AG04449 (cell line): ENCODE data around the gene PPP2R2C.

Experiments used
- CTCF ChIA-PET: fragments of 350-600 bp; formaldehyde crosslinking; extraction: SDS; loops from one replicate; lab custom pipeline; 2021; ENCODE audit warnings: antibody characterized with exemption; lab: Yijun Ruan, JAX
- POLR2A ChIA-PET: fragments of 400-600, 350-600 bp; formaldehyde crosslinking; extraction: SDS; loops from one replicate; lab custom pipeline; 2020; ENCODE audit warnings: antibody characterized with exemption, inconsistent platforms; lab: Yijun Ruan, JAX
- DNase-seq: peaks from one replicate; pipeline ENCODE4 v3.0.0-alpha.2; 2010; ENCODE audit warnings: low read depth, low spot score
- H3K4me3 ChIP-seq: 2 replicates; pipeline ENCODE4 v1.5.1; 2011; ENCODE audit warnings: low read depth, mild to moderate bottlenecking, control low read depth, low read length
- CTCF ChIP-seq: IDR thresholded peaks from one replicate; pipeline ENCODE4 v1.5.1; 2011; ENCODE audit warnings: mild to moderate bottlenecking, moderate library complexity, low read length, control low read depth, inconsistent platforms; ENCODE audit not compliant: insufficient read depth; ENCODE audit errors: missing control alignments

Gene PPP2R2C

GRCh38 chr4:6513678-6514077 lies 41.3 kb upstream of the PPP2R2C start:
- no peak for DNase-seq
- ChIA-PET POLR2A (no interaction called here), CTCF (no interaction called here)
- no peak for TF ChIP-seq CTCF
- no peak overlapping the region for H3K4me3 ChIP-seq

- POLR2A ChIA-PET, result no interaction called here
- no peak for TF ChIP-seq CTCF
- CTCF ChIA-PET, result no interaction called here
- DNase-seq, result no peak
- no peak overlapping the region for H3K4me3 ChIP-seq
These were observed 37.2 kb upstream of the PPP2R2C start for GRCh38 chr4:6509587-6509986.

GRCh38 chr4:6507345-6507744 lies 34.9 kb upstream of the PPP2R2C start:
- TF ChIP-seq CTCF, result no peak
- ChIA-PET CTCF (interaction anchor here (1.4 kb wide), 1 partner anchor 40 kb away, joined by 3 read pairs; no protein-coding TSS in a partner anchor), POLR2A (no interaction called here)
- DNase-seq, result no peak
- H3K4me3 ChIP-seq, result no peak overlapping the region

- DNase-seq, result no peak
- ChIA-PET POLR2A (no interaction called here), CTCF (no interaction called here)
- no peak overlapping the region for H3K4me3 ChIP-seq
- no peak for TF ChIP-seq CTCF
These were observed 34.3 kb upstream of the PPP2R2C start for GRCh38 chr4:6506616-6507140.

GRCh38 chr4:6504900-6505496 lies 32.6 kb upstream of the PPP2R2C start:
- POLR2A ChIA-PET, result no interaction called here

More at GRCh38 chr4:6504900-6505496, 32.6 kb upstream of the PPP2R2C start:
- no peak overlapping the region for H3K4me3 ChIP-seq
- no peak for DNase-seq
- TF ChIP-seq CTCF, result no peak
- CTCF ChIA-PET, result no interaction called here
